HepG2 (cell line): ENCODE data around the gene KHK. TPM values are rescaled to one million over a fixed set of nuclear protein-coding genes. Genes with fewer than 3 reads are reported as not detected.

Experiments
- AHR ChIP-seq: IDR thresholded peaks from 2 replicates; pipeline ENCODE4 v1.6.1; 2018; ENCODE audit warnings: missing genetic modification reagents, missing compliant biosample characterization
- CBX1 ChIP-seq: IDR thresholded peaks from one replicate; pipeline ENCODE4 v1.6.1; 2016; ENCODE audit warnings: antibody characterized with exemption, low read depth
- CREM ChIP-seq, 2 experiments: sonication (generic) in 1 of 2; formaldehyde crosslinking in 1 of 2; IDR thresholded peaks; 2 replicates each; pipeline versions ENCODE4 v1.4.0 to v1.6.1; 2016 to 2020; ENCODE audit warnings: antibody characterized with exemption in 1 of 2, mild to moderate bottlenecking in 1 of 2, missing genetic modification reagents in 1 of 2
- EEA1 ChIP-seq: sonication (generic); formaldehyde crosslinking; IDR thresholded peaks from 2 replicates; pipeline ENCODE4 v1.5.1; 2020; ENCODE audit warnings: mild to moderate bottlenecking, missing genetic modification reagents, borderline replicate concordance
- GZF1 ChIP-seq: sonication (generic); formaldehyde crosslinking; IDR thresholded peaks from 2 replicates; pipeline ENCODE4 v1.5.1; 2020; ENCODE audit warnings: mild to moderate bottlenecking, missing genetic modification reagents
- HMG20A ChIP-seq: IDR thresholded peaks from 2 replicates; pipeline ENCODE4 v1.6.1; 2016; ENCODE audit warnings: borderline replicate concordance
- ISL2 ChIP-seq: sonication (generic); formaldehyde crosslinking; IDR thresholded peaks from 2 replicates; pipeline ENCODE4 v1.5.0; 2020; ENCODE audit warnings: missing genetic modification reagents
- ISX ChIP-seq: sonication (generic); formaldehyde crosslinking; conservative IDR thresholded peaks from 2 replicates; pipeline ENCODE4 v1.5.0; 2020; ENCODE audit warnings: missing genetic modification reagents
- KLF16 ChIP-seq, 2 experiments: sonication (generic) in 1 of 2; formaldehyde crosslinking in 1 of 2; IDR thresholded peaks; 2 replicates each; pipeline versions ENCODE4 v1.6.1 to v1.8.0; 2016 to 2023; ENCODE audit warnings: missing genetic modification reagents in 2 of 2, missing compliant biosample characterization in 1 of 2
- LBX2 ChIP-seq: sonication (generic); formaldehyde crosslinking; IDR thresholded peaks from 2 replicates; pipeline ENCODE4 v1.5.0; 2020; ENCODE audit warnings: missing genetic modification reagents, mild to moderate bottlenecking, borderline replicate concordance
- MTERF4 ChIP-seq: sonication (generic); formaldehyde crosslinking; IDR thresholded peaks from 2 replicates; pipeline ENCODE4 v1.8.0; 2023; ENCODE audit warnings: mild to moderate bottlenecking, missing genetic modification reagents
- NCOA1 ChIP-seq: sonication (generic); formaldehyde crosslinking; IDR thresholded peaks from 2 replicates; pipeline ENCODE4 v1.9.0; 2021; ENCODE audit warnings: missing genetic modification reagents
- NFIC ChIP-seq: IDR thresholded peaks from 2 replicates; pipeline ENCODE4 v1.6.1; 2012; ENCODE audit warnings: mild to moderate bottlenecking, low read length, inconsistent platforms
- POLR2AphosphoS5 ChIP-seq: IDR thresholded peaks from 2 replicates; pipeline ENCODE4 v1.6.1; 2012; ENCODE audit warnings: low read depth, low read length
- REPIN1 ChIP-seq: sonication (generic); formaldehyde crosslinking; IDR thresholded peaks from 2 replicates; pipeline ENCODE4 v1.8.0; 2022; ENCODE audit warnings: missing genetic modification reagents, low read depth, mild to moderate bottlenecking, borderline replicate concordance
- ZBTB1 ChIP-seq: sonication (generic); formaldehyde crosslinking; IDR thresholded peaks from 2 replicates; pipeline ENCODE4 v1.4.0; 2020; ENCODE audit warnings: missing genetic modification reagents, borderline replicate concordance
- ZBTB20 ChIP-seq: sonication (generic); formaldehyde crosslinking; IDR thresholded peaks from 2 replicates; pipeline ENCODE4 v1.8.1; 2023; ENCODE audit warnings: missing genetic modification reagents, low read depth, mild to moderate bottlenecking, borderline replicate concordance
- ZBTB38 ChIP-seq: sonication (generic); formaldehyde crosslinking; IDR thresholded peaks from 2 replicates; pipeline ENCODE4 v1.5.1; 2020; ENCODE audit warnings: mild to moderate bottlenecking, missing genetic modification reagents
- ZC3H13 ChIP-seq: sonication (generic); formaldehyde crosslinking; IDR thresholded peaks from 2 replicates; pipeline ENCODE4 v1.8.1; 2023; ENCODE audit warnings: mild to moderate bottlenecking, missing genetic modification reagents, moderate library complexity
- ZNF644 ChIP-seq: IDR thresholded peaks from 2 replicates; pipeline ENCODE4 v1.6.1; 2016; ENCODE audit warnings: low read depth
- ZNF761 ChIP-seq: sonication (generic); formaldehyde crosslinking; conservative IDR thresholded peaks from 2 replicates; pipeline ENCODE4 v1.4.0; 2020; ENCODE audit warnings: mild to moderate bottlenecking, missing genetic modification reagents
- ZNF777 ChIP-seq: sonication (generic); formaldehyde crosslinking; IDR thresholded peaks from 2 replicates; pipeline ENCODE4 v1.4.0; 2020; ENCODE audit warnings: missing genetic modification reagents
- ZNF850 ChIP-seq: sonication (generic); formaldehyde crosslinking; conservative IDR thresholded peaks from 2 replicates; pipeline ENCODE4 v1.9.0; 2021; ENCODE audit warnings: mild to moderate bottlenecking, missing genetic modification reagents
- polyA plus RNA-seq, 8 experiments: library from polyadenylated mRNA; depleted of rRNA in 3 of 8; stranded (reverse) in 7 of 8; unstranded in 1 of 8; fragments of >200 nt; fragmentation: Illumina TruSeq in 4 of 8; extraction: Trizol in 4 of 8; gene quantifications; 2 replicates each; pipeline versions ENCODE4 v1.2.1 to v1.2.3, GENCODE V29; 2011 to 2016; ENCODE audit warnings: low read depth in 4 of 8, missing spikeins in 1 of 8, mixed read lengths in 1 of 8; ENCODE audit not compliant: insufficient read depth in 1 of 8
- total RNA-seq, 5 experiments: library from RNA; depleted of rRNA; stranded (reverse); fragments of >200 nt; fragmentation: Illumina TruSeq; extraction: Trizol; gene quantifications; 2 replicates each; pipeline ENCODE4 v1.2.3, GENCODE V29; 2016; ENCODE audit warnings: low read depth in 1 of 5

Gene KHK
- total and polyA plus RNA-seq, 2 of the 13 experiments (the other 11 are each of a cell fraction or from before 2014, with no cell fraction given) = 40.9 to 99.2 TPM

GRCh38 chr2:27134781-27135477, 48.4 kb downstream of the KHK start (continued):
- TF ChIP-seq LBX2 (no peak), ZBTB1 (CRISPR knock-in tag) (no peak), MTERF4 (no peak), ZBTB38 (CRISPR knock-in tag) (peak; percentile 69; the same call in 1 of the 2 replicates), ZBTB20 (CRISPR knock-in tag) (peak; percentile 22), EEA1 (no peak), ZNF850 (CRISPR knock-in tag) (no peak), ISX (no peak), NFIC (no peak), GZF1 (CRISPR knock-in tag) (no peak), ZC3H13 (CRISPR knock-in tag) (peak; percentile 12; the same call in 1 of the 2 replicates), CBX1 (no peak), ZNF761 (peak; percentile 44; the same call in 1 of the 2 replicates), ISL2 (CRISPR knock-in tag) (0 out of 2 replicates have a peak, but pooled peaks have one; percentile 34), HMG20A (CRISPR knock-in tag) (no peak), NCOA1 (CRISPR knock-in tag) (peak; percentile 95; the same call in 1 of the 2 replicates), ZNF644 (CRISPR knock-in tag) (peak; percentile 64), CREM (IDR thresholded peaks at IDR 0.05) (0 out of 2 replicates have a peak, but pooled peaks have one; percentile 38), CREM (CRISPR knock-in tag; IDR thresholded peaks at IDR 0.05) (no peak), REPIN1 (CRISPR knock-in tag) (peak; percentile 57; the same call in 1 of the 2 replicates), ZNF777 (CRISPR knock-in tag) (no peak), KLF16 (CRISPR knock-in tag; IDR thresholded peaks at IDR 0.05) (0 out of 4 replicates have a peak, but pooled peaks of 1 of the 2 experiments have one; percentile 33), AHR (CRISPR knock-in tag) (0 out of 2 replicates have a peak, but pooled peaks have one; percentile 64), POLR2AphosphoS5 (no peak)
